ENCODE results near the gene PCDHGA3.

The PCDHGA3 gene

DNA sequence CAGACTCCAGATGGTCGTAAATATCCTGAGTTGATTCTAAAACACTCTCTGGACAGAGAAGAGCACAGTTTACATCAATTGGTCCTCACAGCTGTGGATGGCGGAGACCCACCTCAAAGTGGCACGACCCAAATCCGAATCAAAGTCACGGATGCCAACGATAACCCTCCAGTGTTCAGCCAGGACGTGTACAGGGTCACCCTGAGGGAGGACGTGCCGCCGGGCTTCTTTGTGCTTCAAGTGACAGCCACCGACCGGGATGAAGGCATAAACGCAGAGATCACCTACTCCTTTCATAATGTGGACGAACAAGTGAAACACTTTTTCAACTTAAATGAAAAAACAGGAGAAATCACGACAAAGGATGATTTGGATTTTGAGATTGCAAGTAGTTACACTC is 17.1 kb downstream of the PCDHGA3 start:
- TF ChIP-seq SIN3A (IDR thresholded peaks at IDR 0.05; ENCODE audit: borderline replicate concordance, insufficient read depth, low read length) = no peak
- TF ChIP-seq POLR2AphosphoS5 (IDR thresholded peaks at IDR 0.05; ENCODE audit: low read depth, low read length) = no peak
- TF ChIP-seq TAF1 (IDR thresholded peaks at IDR 0.05; ENCODE audit: borderline replicate concordance, insufficient read depth, low read length) = no peak
- TF ChIP-seq, protein P1, sequence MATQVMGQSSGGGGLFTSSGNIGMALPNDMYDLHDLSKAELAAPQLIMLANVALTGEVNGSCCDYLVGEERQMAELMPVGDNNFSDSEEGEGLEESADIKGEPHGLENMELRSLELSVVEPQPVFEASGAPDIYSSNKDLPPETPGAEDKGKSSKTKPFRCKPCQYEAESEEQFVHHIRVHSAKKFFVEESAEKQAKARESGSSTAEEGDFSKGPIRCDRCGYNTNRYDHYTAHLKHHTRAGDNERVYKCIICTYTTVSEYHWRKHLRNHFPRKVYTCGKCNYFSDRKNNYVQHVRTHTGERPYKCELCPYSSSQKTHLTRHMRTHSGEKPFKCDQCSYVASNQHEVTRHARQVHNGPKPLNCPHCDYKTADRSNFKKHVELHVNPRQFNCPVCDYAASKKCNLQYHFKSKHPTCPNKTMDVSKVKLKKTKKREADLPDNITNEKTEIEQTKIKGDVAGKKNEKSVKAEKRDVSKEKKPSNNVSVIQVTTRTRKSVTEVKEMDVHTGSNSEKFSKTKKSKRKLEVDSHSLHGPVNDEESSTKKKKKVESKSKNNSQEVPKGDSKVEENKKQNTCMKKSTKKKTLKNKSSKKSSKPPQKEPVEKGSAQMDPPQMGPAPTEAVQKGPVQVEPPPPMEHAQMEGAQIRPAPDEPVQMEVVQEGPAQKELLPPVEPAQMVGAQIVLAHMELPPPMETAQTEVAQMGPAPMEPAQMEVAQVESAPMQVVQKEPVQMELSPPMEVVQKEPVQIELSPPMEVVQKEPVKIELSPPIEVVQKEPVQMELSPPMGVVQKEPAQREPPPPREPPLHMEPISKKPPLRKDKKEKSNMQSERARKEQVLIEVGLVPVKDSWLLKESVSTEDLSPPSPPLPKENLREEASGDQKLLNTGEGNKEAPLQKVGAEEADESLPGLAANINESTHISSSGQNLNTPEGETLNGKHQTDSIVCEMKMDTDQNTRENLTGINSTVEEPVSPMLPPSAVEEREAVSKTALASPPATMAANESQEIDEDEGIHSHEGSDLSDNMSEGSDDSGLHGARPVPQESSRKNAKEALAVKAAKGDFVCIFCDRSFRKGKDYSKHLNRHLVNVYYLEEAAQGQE (IDR thresholded peaks at IDR 0.05; ENCODE audit: insufficient read depth in 1 of 2, low read depth in 2 of 2, low read length in 2 of 2) = no peak
- no peak for TF ChIP-seq FOXP2 (optimal IDR thresholded peaks at IDR 0.05; ENCODE audit: borderline replicate concordance, extremely low read depth, extremely low read length, insufficient read depth)

DNA sequence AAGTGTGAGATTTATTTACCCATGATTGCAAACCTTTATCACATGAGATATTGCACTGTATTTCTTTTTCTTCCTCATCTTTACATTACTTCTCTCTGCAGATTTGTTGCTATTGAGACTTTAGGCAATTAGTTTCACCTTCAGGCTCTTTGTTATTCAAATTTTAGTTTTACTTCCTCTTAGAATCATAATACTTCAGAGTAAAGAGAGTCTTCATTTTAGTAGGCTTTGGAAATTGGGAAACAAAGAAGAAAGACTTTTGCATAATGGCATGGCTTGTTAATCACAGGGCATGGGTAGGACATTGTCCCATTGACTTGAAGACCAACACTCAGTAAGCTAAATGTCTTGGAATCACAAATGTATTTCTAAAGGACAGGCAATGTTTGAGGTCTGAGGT is 19.1 kb downstream of the PCDHGA3 start:
- TF ChIP-seq POLR2AphosphoS5 (IDR thresholded peaks at IDR 0.05; ENCODE audit: low read depth, low read length) = no peak
- no peak for TF ChIP-seq FOXP2 (optimal IDR thresholded peaks at IDR 0.05; ENCODE audit: borderline replicate concordance, extremely low read depth, extremely low read length, insufficient read depth)
- no peak for TF ChIP-seq TAF1 (IDR thresholded peaks at IDR 0.05; ENCODE audit: borderline replicate concordance, insufficient read depth, low read length)
- no peak for TF ChIP-seq SIN3A (IDR thresholded peaks at IDR 0.05; ENCODE audit: borderline replicate concordance, insufficient read depth, low read length)
- TF ChIP-seq, protein P1 (IDR thresholded peaks at IDR 0.05; ENCODE audit: insufficient read depth in 1 of 2, low read depth in 2 of 2, low read length in 2 of 2) = no peak

DNA sequence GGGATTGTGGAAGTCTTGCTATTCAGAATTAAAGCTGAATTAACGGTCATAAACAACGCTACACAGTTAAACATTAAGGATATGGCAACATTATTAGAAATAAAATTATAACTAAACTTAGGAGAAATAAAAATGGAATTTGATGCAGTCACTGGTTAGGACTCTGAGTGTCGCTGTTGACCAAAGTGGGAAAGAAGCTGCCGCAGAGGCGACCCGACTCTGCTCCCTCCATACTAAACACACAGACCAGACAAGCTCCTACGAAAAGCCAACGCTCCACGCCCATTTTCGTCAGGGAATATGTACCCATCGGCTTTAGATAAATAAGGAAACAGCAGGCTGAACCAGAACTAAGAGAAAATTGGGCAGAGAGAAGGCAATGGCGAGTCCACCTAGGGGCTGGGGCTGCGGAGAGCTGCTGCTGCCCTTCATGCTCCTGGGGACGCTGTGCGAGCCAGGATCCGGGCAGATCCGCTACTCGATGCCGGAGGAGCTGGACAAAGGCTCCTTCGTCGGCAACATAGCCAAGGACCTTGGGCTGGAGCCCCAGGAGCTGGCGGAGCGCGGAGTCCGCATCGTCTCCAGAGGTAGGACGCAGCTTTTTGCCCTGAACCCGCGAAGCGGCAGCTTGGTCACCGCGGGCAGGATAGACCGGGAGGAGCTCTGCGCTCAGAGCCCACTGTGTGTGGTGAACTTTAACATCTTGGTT is 20.5 kb downstream of the PCDHGA3 start, which contains the start of gene PCDHGA5:
TSS of gene PCDHGA5 (plus strand) at position 211 of the 709 bp plus-strand sequence. CDS start at position 380, 169 bp downstream.
- TF ChIP-seq, protein P1 (IDR thresholded peaks at IDR 0.05; ENCODE audit: insufficient read depth in 1 of 2, low read depth in 2 of 2, low read length in 2 of 2) = no peak
- TF ChIP-seq FOXP2 (optimal IDR thresholded peaks at IDR 0.05; ENCODE audit: borderline replicate concordance, extremely low read depth, extremely low read length, insufficient read depth) (no peak), SIN3A (IDR thresholded peaks at IDR 0.05; ENCODE audit: borderline replicate concordance, insufficient read depth, low read length) (no peak), TAF1 (IDR thresholded peaks at IDR 0.05; ENCODE audit: borderline replicate concordance, insufficient read depth, low read length) (no peak), POLR2AphosphoS5 (IDR thresholded peaks at IDR 0.05; ENCODE audit: low read depth, low read length) (no peak)

DNA sequence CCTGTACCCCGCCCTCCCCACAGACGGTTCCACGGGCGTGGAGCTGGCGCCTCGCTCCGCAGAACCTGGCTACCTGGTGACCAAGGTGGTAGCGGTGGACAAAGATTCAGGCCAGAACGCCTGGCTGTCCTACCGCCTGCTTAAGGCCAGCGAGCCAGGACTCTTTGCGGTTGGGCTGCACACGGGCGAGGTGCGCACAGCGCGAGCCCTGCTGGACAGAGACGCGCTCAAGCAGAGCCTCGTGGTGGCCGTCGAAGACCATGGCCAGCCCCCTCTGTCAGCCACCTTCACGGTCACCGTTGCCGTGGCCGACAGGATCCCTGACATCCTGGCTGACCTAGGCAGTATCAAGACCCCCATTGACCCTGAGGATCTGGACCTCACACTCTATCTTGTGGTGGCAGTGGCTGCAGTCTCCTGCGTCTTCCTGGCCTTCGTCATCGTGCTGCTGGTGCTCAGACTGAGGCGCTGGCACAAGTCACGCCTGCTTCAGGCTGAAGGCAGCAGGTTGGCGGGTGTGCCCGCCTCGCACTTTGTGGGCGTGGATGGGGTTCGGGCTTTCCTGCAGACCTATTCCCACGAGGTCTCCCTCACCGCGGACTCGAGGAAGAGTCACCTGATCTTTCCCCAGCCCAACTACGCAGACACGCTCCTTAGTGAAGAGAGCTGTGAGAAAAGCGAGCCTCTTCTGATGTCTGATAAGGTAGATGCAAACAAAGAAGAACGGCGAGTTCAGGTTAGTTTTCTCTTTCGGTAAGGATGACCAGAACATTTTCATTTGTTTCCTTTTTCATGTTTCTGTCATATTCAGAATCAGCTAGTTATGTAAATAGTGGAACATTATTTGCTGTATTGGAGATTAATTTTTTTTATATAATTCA is 22.6 kb downstream of the PCDHGA3 start:
- TF ChIP-seq POLR2AphosphoS5 (IDR thresholded peaks at IDR 0.05; ENCODE audit: low read depth, low read length) (no peak), SIN3A (IDR thresholded peaks at IDR 0.05; ENCODE audit: borderline replicate concordance, insufficient read depth, low read length) (no peak), TAF1 (IDR thresholded peaks at IDR 0.05; ENCODE audit: borderline replicate concordance, insufficient read depth, low read length) (no peak), FOXP2 (optimal IDR thresholded peaks at IDR 0.05; ENCODE audit: borderline replicate concordance, extremely low read depth, extremely low read length, insufficient read depth) (no peak)
- TF ChIP-seq, protein P1 (IDR thresholded peaks at IDR 0.05; ENCODE audit: insufficient read depth in 1 of 2, low read depth in 2 of 2, low read length in 2 of 2) = no peak
